Measurements from ENCODE around the gene TRH. TPM values are rescaled to one million over a fixed set of nuclear protein-coding genes. Genes with fewer than 3 reads are reported as not detected.
A peak's percentile ranks its signal among the peaks of the same experiment; 100 is the strongest.

Gene TRH, protein sequence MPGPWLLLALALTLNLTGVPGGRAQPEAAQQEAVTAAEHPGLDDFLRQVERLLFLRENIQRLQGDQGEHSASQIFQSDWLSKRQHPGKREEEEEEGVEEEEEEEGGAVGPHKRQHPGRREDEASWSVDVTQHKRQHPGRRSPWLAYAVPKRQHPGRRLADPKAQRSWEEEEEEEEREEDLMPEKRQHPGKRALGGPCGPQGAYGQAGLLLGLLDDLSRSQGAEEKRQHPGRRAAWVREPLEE
- total RNA-seq (2021; fragmentation: NEBNext Ultra II Directional; extraction: Animal tissue kit (Norgen Biotek cat#: 25700)) (not detected in 2 replicates), polyA plus RNA-seq (2011; rRNA removed) (0.03 TPM in 1 of 2 replicates, not detected in the other), polyA minus RNA-seq (2011; rRNA and poly(A)+ RNA removed) (not detected in 2 replicates)
- polyA plus RNA-seq (2011; cell fraction: cytosol; rRNA removed), result not detected
- 0.13 TPM for polyA plus RNA-seq (2011; cell fraction: nucleus; rRNA removed)
- polyA plus RNA-seq (2012, experiment 1 of 2), result 0.14 to 0.22 TPM in 2 of 4 replicates, not detected in the others
- polyA plus RNA-seq (2012, experiment 2 of 2), result not detected
- polyA plus RNA-seq (2013, experiment 1 of 2), result 0.08 TPM
- polyA plus RNA-seq (2013, experiment 2 of 2), result 0.17 TPM
- not detected for polyA minus RNA-seq (2011; cell fraction: cytosol; rRNA and poly(A)+ RNA removed)
- polyA minus RNA-seq (2011; cell fraction: nucleus; rRNA and poly(A)+ RNA removed), result not detected
- long read RNA-seq, experiment 1, result 0 reads
- long read RNA-seq, experiment 2, result 0 reads

DNA sequence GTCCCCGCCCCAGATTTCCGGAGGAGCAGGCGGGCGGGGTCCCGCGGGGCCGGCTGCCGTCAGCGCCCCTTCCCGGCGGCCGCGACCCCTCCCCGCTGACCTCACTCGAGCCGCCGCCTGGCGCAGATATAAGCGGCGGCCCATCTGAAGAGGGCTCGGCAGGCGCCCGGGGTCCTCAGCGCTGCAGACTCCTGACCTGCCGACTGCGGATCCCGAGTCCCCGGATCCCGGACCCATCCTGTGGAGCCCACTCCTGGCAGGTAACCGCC is at the start of gene TRH:
TRH (plus strand) TSS at position 157 of the 269 bp plus-strand sequence. CDS start 1,097 bp downstream, outside the sequence.
- H2BK15ac ChIP-seq (ENCODE audit: low read length), result no peak within 1 kb of the TSS
- H3K9ac ChIP-seq (replicated peaks in 1 of 4; ENCODE audit: extremely low read depth in 1 of 4, low read depth in 3 of 4, low read length in 3 of 4), result no peak within 1 kb of the TSS; a peak in 1 of 7 replicates
- no peaks in the 10 kb centered on the region for H3K79me2 ChIP-seq (ENCODE audit: control insufficient read depth in 1 of 2, insufficient read depth in 2 of 2, low read length in 2 of 2)
- no peak within 1 kb of the TSS for H2BK120ac ChIP-seq (replicated peaks; ENCODE audit: low read depth, low read length)
- peak in 1 of 2 experiments; percentile 63 for DNase-seq (ENCODE audit: low read depth in 1 of 2, low spot score in 2 of 2)
- H2BK5ac ChIP-seq (ENCODE audit: low read depth, low read length), result no peak within 1 kb of the TSS
- H2AFZ ChIP-seq (ENCODE audit: low read length), result 0 out of 2 replicates have a peak within 1 kb of the TSS, but pooled peaks have one; percentile 20
- CTCF ChIA-PET (ENCODE audit: partially characterized antibody), result interaction anchor here (1.1 to 7.9 kb wide), 6 partner anchors 9 to 32 kb away, joined by 4 to 61 read pairs (median 6); no protein-coding TSS in a partner anchor
- peaks cover 0 to 20% (median 11%) of the 10 kb centered on the region in 4 experiments; a peak in 5 of 7 replicates for H3K4me1 ChIP-seq (replicated peaks in 1 of 4; ENCODE audit: control insufficient read depth in 3 of 4, insufficient read depth in 4 of 4, low read length in 3 of 4)
- no peak within 1 kb of the TSS for H2BK12ac ChIP-seq (ENCODE audit: low read depth, low read length)
- H3K14ac ChIP-seq (ENCODE audit: insufficient read length), result no peak within 1 kb of the TSS
- H4K20me1 ChIP-seq (replicated peaks in 1 of 2; ENCODE audit: control insufficient read depth in 1 of 2, insufficient read depth in 2 of 2, low read length in 2 of 2), result peaks cover 6 to 23% of the 10 kb centered on the region in 2 experiments
- no peak for FAIRE-seq
- no peak within 1 kb of the TSS for H2AK5ac ChIP-seq (ENCODE audit: low read depth, low read length)
- H3K4me3 ChIP-seq (ENCODE audit: extremely low read depth in 1 of 4, insufficient read depth in 2 of 4, low read depth in 3 of 4, low read length in 4 of 4), result peak within 1 kb of the TSS; percentile 22 to 55 (median 30); a peak in 7 of 8 replicates
- no peaks in the 10 kb centered on the region for H3K79me1 ChIP-seq (ENCODE audit: low read depth, low read length)
- peak within 1 kb of the TSS; percentile 29; the same call in 1 of the 2 replicates for H4K8ac ChIP-seq (ENCODE audit: extremely low read depth, insufficient read depth, low read length)
- no peak within 1 kb of the TSS for H3K27ac ChIP-seq (ENCODE audit: low read depth, low read length)
- no peak within 1 kb of the TSS for H2BK20ac ChIP-seq (ENCODE audit: low read length)
- H3K36me3 ChIP-seq (ENCODE audit: control insufficient read depth in 2 of 4, insufficient read depth in 4 of 4, low read length in 3 of 4), result peaks cover 0 to 3% (median 0%) of the 10 kb centered on the region in 4 experiments; a peak in 1 of 8 replicates
- H4K91ac ChIP-seq (replicated peaks; ENCODE audit: insufficient read length, low read length), result no peak within 1 kb of the TSS
- WGBS, 2 experiments (ENCODE audit: extremely low coverage in 1 of 2, insufficient coverage in 1 of 2, insufficient read length in 1 of 2, insufficient replicate concordance in 2 of 2, low coverage in 1 of 2, low lambda C conversion rate in 2 of 2, missing lambda C conversion rate in 1 of 2), result 3% methylated on average over 12 of the region's 30 CpGs; no CpG with 5 or more reads in 1 of the 2 experiments
- POLR2A ChIA-PET (ENCODE audit: partially characterized antibody), result interaction anchor here (0.6 kb wide), 1 partner anchor 25 kb away, joined by 4 read pairs; no protein-coding TSS in a partner anchor
- no peak within 1 kb of the TSS; the same call in 1 of the 2 replicates for H3K18ac ChIP-seq (ENCODE audit: extremely low read depth, low read length)
- no peak within 1 kb of the TSS for H4K5ac ChIP-seq (ENCODE audit: insufficient read length, low read depth, low read length)
- H3K9me3 ChIP-seq (ENCODE audit: insufficient read depth in 2 of 2, low read depth in 1 of 2, low read length in 1 of 2), result no peaks in the 10 kb centered on the region
- H3K4ac ChIP-seq (replicated peaks; ENCODE audit: insufficient read length, low read depth, low read length), result no peak within 1 kb of the TSS
- no peak within 1 kb of the TSS for H3K56ac ChIP-seq (replicated peaks; ENCODE audit: insufficient read length, low read depth, low read length)
- TF ChIP-seq RNF2 (IDR thresholded peaks at IDR 0.05; ENCODE audit: borderline replicate concordance, low read depth, low read length, missing control alignments, poor library complexity, severe bottlenecking) (peak; percentile 18), GTF2F1 (IDR thresholded peaks at IDR 0.05; ENCODE audit: borderline replicate concordance, low read depth, low read length) (no peak)
- no peak within 1 kb of the TSS for H3K23ac ChIP-seq (ENCODE audit: insufficient read length)
- peaks cover 66 to 97% (median 94%) of the 10 kb centered on the region in 4 experiments for H3K27me3 ChIP-seq (replicated peaks in 1 of 4; ENCODE audit: control insufficient read depth in 3 of 4, extremely low read depth in 1 of 4, insufficient read depth in 3 of 4, low read length in 3 of 4)
- peak within 1 kb of the TSS; percentile 64 to 86 for H3K4me2 ChIP-seq (ENCODE audit: insufficient read depth in 1 of 2, low read depth in 2 of 2, low read length in 2 of 2)
- H3K23me2 ChIP-seq (ENCODE audit: low read depth, low read length), result peaks cover 8% of the 10 kb centered on the region; the same call in 1 of the 2 replicates

Measured in H1 (cell line).